Fibroblast of lung (primary cell): ENCODE data around the gene NID1. TPM values are rescaled to one million over a fixed set of nuclear protein-coding genes. Genes with fewer than 3 reads are reported as not detected.

Source experiments
- DNase-seq, 2 donors: peaks; one replicate each; pipeline versions ENCODE4 v3.0.0 to v3.0.0-alpha.2; 2010; ENCODE audit warnings: low read depth in 2 of 2
- H2AFZ ChIP-seq: 2 replicates; pipeline ENCODE4 v1.5.1; 2012; ENCODE audit warnings: low read length, control low read depth, inconsistent platforms
- H3K27ac ChIP-seq: 2 replicates; pipeline ENCODE4 v1.5.1; 2011; ENCODE audit warnings: low read length, control low read depth; ENCODE audit not compliant: insufficient read depth
- H3K27me3 ChIP-seq: 2 replicates; pipeline ENCODE4 v1.5.1; 2011; ENCODE audit warnings: mild to moderate bottlenecking, low read length; ENCODE audit not compliant: control insufficient read depth, insufficient read depth
- H3K36me3 ChIP-seq: 2 replicates; pipeline ENCODE4 v1.5.1; 2011; ENCODE audit warnings: low read length; ENCODE audit not compliant: control insufficient read depth, insufficient read depth
- H3K4me1 ChIP-seq: 2 replicates; pipeline ENCODE4 v1.5.1; 2011; ENCODE audit warnings: low read length; ENCODE audit not compliant: control insufficient read depth, insufficient read depth; ENCODE audit errors: extremely low read depth
- H3K4me2 ChIP-seq: 2 replicates; pipeline ENCODE4 v1.5.1; 2011; ENCODE audit warnings: low read length, control low read depth; ENCODE audit not compliant: insufficient read depth; ENCODE audit errors: extremely low read depth
- H3K4me3 ChIP-seq, 4 experiments: fragments of 200-600 bp in 1 of 4; sonication (generic) in 1 of 4; replicated peaks in 1 of 4; 2 replicates each; pipeline ENCODE4 v1.5.1; 2011 to 2016; ENCODE audit warnings: low read length in 4 of 4, low read depth in 3 of 4, mild to moderate bottlenecking in 3 of 4, control low read depth in 2 of 4, inconsistent platforms in 1 of 4, mixed read lengths in 1 of 4; ENCODE audit not compliant: insufficient read depth in 1 of 4; ENCODE audit errors: control extremely low read depth in 1 of 4
- H3K79me2 ChIP-seq: 2 replicates; pipeline ENCODE4 v1.5.1; 2012; ENCODE audit warnings: mild to moderate bottlenecking, low read length, inconsistent platforms; ENCODE audit not compliant: control insufficient read depth, insufficient read depth
- H3K9ac ChIP-seq: 2 replicates; pipeline ENCODE4 v1.5.1; 2011; ENCODE audit warnings: mild to moderate bottlenecking, low read length, control low read depth; ENCODE audit not compliant: insufficient read depth
- H3K9me3 ChIP-seq: 2 replicates; pipeline ENCODE4 v1.5.1; 2012; ENCODE audit warnings: low read depth, low read length; ENCODE audit not compliant: control insufficient read depth, insufficient read depth
- H4K20me1 ChIP-seq: 2 replicates; pipeline ENCODE4 v1.5.1; 2011; ENCODE audit warnings: low read length; ENCODE audit not compliant: control insufficient read depth, insufficient read depth; ENCODE audit errors: extremely low read depth
- EZH2 ChIP-seq: IDR thresholded peaks from 2 replicates; pipeline ENCODE4 v1.5.1; 2012; ENCODE audit warnings: low read length, control low read depth, mild to moderate bottlenecking; ENCODE audit errors: missing control alignments
- polyA plus RNA-seq, 2 donors: library from polyadenylated mRNA; depleted of rRNA in 1 of 2; stranded (reverse) in 1 of 2; unstranded in 1 of 2; fragments of >200 nt; gene quantifications; 2 replicates each; pipeline ENCODE4 v1.2.1, GENCODE V29; 2011 to 2012; ENCODE audit warnings: missing spikeins in 1 of 2
- total RNA-seq: library from RNA; depleted of rRNA; stranded (reverse); fragments of >200 nt; gene quantifications from 2 replicates; pipeline ENCODE4 v1.2.1, GENCODE V29; 2014
- TF ChIP-seq, protein P1 (sequence below), 2 donors: IDR thresholded peaks in 1 of 2; conservative IDR thresholded peaks in 1 of 2; 1 replicate in 1 of 2; 2 replicates in 1 of 2; pipeline ENCODE4 v1.5.1; 2011 to 2012; ENCODE audit warnings: low read length in 2 of 2, control low read depth in 1 of 2, inconsistent platforms in 1 of 2, low read depth in 1 of 2, mild to moderate bottlenecking in 1 of 2

The NID1 gene
- total and polyA plus RNA-seq, 2 donors (not counting 1 experiment from before 2014, with no cell fraction given) = 29.1 to 152 TPM

DNA sequence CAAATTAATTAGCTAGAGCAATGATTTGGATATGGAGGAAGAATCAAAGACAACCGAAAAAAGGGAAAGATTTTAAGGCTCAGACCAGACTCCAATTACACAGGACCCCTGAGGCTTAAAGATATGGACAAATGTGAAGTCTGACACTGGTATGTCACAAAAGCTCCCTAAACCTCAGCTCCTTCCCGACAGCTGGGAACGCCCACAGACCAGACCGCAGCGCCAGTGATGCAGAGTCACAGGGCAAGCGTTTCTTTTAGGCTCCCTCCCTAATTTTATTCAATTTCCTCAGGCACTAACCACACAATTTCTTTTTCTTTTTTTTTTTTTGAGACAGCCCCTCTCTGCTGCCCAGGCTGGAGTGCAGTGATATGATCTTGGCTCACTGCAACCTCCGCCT, 40.2 kb downstream of the NID1 start:
- H3K9me3 ChIP-seq = no peaks in the 10 kb centered on the region
- H3K36me3 ChIP-seq = peaks cover 16% of the 10 kb centered on the region
- H3K27ac ChIP-seq = no peak overlapping the region
- peaks cover 8% of the 10 kb centered on the region for H3K4me1 ChIP-seq
- no peak for DNase-seq
- H4K20me1 ChIP-seq = no peaks in the 10 kb centered on the region
- no peak overlapping the region for H3K4me2 ChIP-seq
- TF ChIP-seq EZH2 = no peak
- TF ChIP-seq, protein P1, sequence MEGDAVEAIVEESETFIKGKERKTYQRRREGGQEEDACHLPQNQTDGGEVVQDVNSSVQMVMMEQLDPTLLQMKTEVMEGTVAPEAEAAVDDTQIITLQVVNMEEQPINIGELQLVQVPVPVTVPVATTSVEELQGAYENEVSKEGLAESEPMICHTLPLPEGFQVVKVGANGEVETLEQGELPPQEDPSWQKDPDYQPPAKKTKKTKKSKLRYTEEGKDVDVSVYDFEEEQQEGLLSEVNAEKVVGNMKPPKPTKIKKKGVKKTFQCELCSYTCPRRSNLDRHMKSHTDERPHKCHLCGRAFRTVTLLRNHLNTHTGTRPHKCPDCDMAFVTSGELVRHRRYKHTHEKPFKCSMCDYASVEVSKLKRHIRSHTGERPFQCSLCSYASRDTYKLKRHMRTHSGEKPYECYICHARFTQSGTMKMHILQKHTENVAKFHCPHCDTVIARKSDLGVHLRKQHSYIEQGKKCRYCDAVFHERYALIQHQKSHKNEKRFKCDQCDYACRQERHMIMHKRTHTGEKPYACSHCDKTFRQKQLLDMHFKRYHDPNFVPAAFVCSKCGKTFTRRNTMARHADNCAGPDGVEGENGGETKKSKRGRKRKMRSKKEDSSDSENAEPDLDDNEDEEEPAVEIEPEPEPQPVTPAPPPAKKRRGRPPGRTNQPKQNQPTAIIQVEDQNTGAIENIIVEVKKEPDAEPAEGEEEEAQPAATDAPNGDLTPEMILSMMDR (conservative IDR thresholded peaks at IDR 0.05 in 1 of 2, IDR thresholded peaks at IDR 0.05 in 1 of 2; ENCODE audit: low read depth in 1 of 2, low read length in 2 of 2) = no peak
- H3K4me3 ChIP-seq = no peak overlapping the region
- H2AFZ ChIP-seq = no peak overlapping the region
- H3K9ac ChIP-seq = no peak overlapping the region
- H3K27me3 ChIP-seq = no peaks in the 10 kb centered on the region
- no peaks in the 10 kb centered on the region for H3K79me2 ChIP-seq

GRCh38 chr1:236023926-236024565, 40.8 kb downstream of the NID1 start:
- H3K9ac ChIP-seq = no peak overlapping the region
- no peak for DNase-seq
- H4K20me1 ChIP-seq = no peaks in the 10 kb centered on the region
- H3K9me3 ChIP-seq = no peaks in the 10 kb centered on the region
- H3K4me1 ChIP-seq = peaks cover 12% of the 10 kb centered on the region
- H3K4me3 ChIP-seq = no peak overlapping the region
- H3K36me3 ChIP-seq = peaks cover 12% of the 10 kb centered on the region
- TF ChIP-seq, protein P1 (conservative IDR thresholded peaks at IDR 0.05 in 1 of 2, IDR thresholded peaks at IDR 0.05 in 1 of 2; ENCODE audit: low read depth in 1 of 2, low read length in 2 of 2) = no peak
- no peak for TF ChIP-seq EZH2
- no peaks in the 10 kb centered on the region for H3K79me2 ChIP-seq
- H3K4me2 ChIP-seq = no peak overlapping the region
- no peak overlapping the region for H2AFZ ChIP-seq
- no peaks in the 10 kb centered on the region for H3K27me3 ChIP-seq
- no peak overlapping the region for H3K27ac ChIP-seq

GRCh38 chr1:236021424-236022135, 43.3 kb downstream of the NID1 start:
- Histone ChIP-seq H3K79me2 (no peaks in the 10 kb centered on the region), H3K9ac (no peak overlapping the region), H4K20me1 (no peaks in the 10 kb centered on the region), H2AFZ (no peak overlapping the region), H3K9me3 (no peaks in the 10 kb centered on the region), H3K27ac (peak overlapping the region; percentile 43), H3K4me2 (no peak overlapping the region), H3K36me3 (peaks cover 12% of the 10 kb centered on the region), H3K4me3 (no peak overlapping the region), H3K4me1 (peaks cover 21% of the 10 kb centered on the region), H3K27me3 (no peaks in the 10 kb centered on the region)
- no peak for TF ChIP-seq EZH2
- TF ChIP-seq, protein P1 (conservative IDR thresholded peaks at IDR 0.05 in 1 of 2, IDR thresholded peaks at IDR 0.05 in 1 of 2; ENCODE audit: low read depth in 1 of 2, low read length in 2 of 2) = no peak
- DNase-seq = peak; percentile 43 to 74
